Omental fat pad (tissue), 4 donors: Measurements from ENCODE around the gene VDR. TPM values are rescaled to one million over a fixed set of nuclear protein-coding genes. Genes with fewer than 3 reads are reported as not detected.

ENCODE experiments used
- ATAC-seq: fragments of 150-250 bp; one replicate; pipeline ENCODE4 v1.9.1; 2016; ENCODE audit warnings: mild to moderate bottlenecking, moderate library complexity; ENCODE audit not compliant: low FRiP score
- DNase-seq: peaks from one replicate; pipeline ENCODE4 v3.0.0-alpha.2; 2019; ENCODE audit warnings: low spot score
- CTCF ChIP-seq, 3 donors: fragments of 450-650 bp; IDR thresholded peaks; one replicate each; pipeline ENCODE4 v1.5.1; 2016 to 2017; ENCODE audit warnings: antibody characterized with exemption in 3 of 3, mild to moderate bottlenecking in 3 of 3, moderate library complexity in 2 of 3
- total RNA-seq, 4 donors: library from RNA; depleted of rRNA; stranded (reverse); fragments of >200 nt; gene quantifications; one replicate each; pipeline ENCODE4 v1.1.0, GENCODE V29; 2016

VDR gene
- total RNA-seq, 4 donors from 2014 or later = 2.8 to 10.0 (median 6.3) TPM

GRCh38 chr12:47902131-47902639, 2.6 kb downstream of the VDR start:
- DNase-seq (no peak), ATAC-seq (no peak)
- TF ChIP-seq CTCF (IDR thresholded peaks at IDR 0.05) = no peak

DNA sequence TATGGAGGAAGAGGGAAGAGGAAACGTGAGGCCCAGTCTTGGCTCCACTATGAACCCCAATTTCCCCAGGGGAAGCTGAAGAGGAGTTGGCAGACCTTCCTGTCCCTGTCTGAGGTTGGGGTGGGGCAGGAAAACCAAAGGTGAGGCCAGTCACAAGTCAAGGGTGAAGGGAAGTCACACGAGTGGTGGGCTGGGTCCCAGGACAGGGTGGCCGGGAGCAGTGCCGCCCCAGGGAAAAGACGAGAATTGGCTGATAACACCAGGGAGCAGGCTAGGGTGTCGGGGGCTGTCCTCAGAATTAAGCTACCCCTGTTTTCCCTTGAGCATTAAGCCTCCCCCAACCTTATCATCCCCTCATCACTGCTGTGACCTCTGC, 3.1 kb downstream of the VDR start:
- no peak for TF ChIP-seq CTCF (IDR thresholded peaks at IDR 0.05)
- DNase-seq (no peak), ATAC-seq (no peak)

DNA sequence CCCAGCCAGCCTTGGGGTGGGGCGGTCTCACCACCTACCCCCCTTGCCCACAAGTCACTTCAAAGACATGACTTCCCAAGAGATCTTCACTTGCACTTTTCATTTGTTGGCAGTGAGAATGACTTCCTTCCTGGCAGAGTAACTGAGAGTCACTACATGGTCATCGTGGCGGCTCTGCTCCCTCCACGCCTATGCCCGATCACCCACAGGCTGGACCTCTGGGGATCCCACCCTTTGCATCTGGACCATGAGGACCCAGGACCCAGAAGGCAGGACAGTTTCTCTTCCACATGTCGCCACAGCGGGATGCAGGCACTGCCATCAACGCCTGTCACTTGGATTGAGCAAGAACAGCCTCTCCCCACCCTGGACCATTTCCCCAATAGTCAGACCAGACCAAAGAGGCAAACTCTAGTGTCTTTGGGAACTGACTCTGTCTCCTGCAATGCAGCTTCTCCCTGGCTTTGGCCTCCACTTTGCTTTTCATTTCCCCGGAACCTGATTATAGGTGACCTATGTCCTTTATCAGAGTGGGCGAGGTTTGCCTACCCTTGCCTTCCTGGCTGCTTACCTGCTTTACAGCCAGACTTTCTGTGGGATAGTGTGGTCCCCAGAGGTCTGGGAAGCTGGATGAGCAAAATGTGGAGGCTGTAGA, 3.6 kb downstream of the VDR start:
- no peak for DNase-seq
- no peak for TF ChIP-seq CTCF (IDR thresholded peaks at IDR 0.05)
- no peak for ATAC-seq

DNA sequence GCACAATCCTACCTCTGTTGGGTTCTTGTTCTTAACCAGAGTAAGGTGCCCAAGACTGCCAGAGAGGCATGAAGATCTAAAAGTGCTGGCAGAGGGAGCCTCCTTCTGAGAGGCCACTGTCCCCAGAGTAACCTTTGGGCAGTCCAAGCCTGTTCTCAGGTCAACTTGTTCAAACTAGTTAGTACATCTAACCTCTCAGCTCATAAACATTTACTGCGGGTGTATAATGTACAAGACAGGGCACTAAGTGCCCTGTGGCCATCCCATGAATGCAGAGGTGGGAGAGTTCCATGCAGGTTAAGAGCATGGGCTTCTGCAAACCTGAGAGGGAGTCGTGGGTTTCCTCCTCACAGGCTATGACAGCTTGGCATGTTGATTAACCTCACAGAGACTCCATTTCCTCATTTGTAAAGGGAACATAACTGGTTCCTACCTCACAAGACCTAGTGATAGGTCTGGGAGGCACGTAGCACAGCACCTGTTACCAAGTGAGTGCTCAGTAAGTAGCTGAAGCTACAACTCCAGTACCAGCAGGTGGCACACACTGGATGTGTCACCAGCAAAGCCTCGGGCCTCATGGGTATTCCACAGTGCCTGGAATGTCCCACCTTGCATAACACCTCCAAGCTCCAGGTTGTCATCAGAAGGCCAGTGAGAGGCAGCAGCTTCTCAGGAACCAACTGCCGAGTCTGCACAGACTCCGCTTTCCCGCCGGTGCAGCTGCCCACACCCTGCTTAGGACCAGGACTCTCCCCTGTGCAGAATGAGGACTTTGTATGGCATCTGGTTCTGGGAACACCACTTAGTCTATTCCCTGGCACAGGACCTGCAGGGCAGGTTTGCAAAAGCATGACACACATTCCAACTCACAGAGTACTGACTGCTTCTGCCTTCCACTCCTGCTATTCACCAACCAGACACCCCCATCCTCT, 4.4 kb downstream of the VDR start:
- no peak for TF ChIP-seq CTCF (IDR thresholded peaks at IDR 0.05)
- DNase-seq = no peak
- no peak for ATAC-seq

DNA sequence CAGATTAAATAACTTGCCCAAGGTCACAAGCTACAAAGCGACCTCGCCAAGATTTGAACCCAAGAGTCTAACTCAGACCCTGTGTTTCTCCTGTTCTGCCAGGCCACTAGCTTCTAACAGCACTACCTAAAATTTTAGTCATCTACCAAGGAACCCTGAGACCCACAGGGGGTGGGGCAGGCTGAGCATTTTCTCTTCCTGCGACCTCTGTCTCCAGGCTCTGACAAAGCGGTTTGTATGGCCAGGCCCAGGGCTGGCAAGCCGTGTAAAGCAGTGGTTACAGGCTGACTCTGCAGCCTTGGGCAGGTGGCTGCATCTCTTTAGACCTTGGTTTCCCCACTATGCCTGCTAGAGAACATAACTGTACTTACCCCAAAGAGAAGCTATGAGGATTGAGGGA, 5.3 kb downstream of the VDR start:
- no peak for TF ChIP-seq CTCF (IDR thresholded peaks at IDR 0.05)
- DNase-seq = no peak
- no peak for ATAC-seq

- no peak for ATAC-seq
- TF ChIP-seq CTCF (IDR thresholded peaks at IDR 0.05) = no peak
- no peak for DNase-seq
These were observed 8.2 kb downstream of the VDR start for GRCh38 chr12:47896633-47897032.
